ENCODE results near the gene KCNT1.

KCNT1 gene

GRCh38 chr9:135673941-135674340 lies 28.0 kb upstream of the KCNT1 start:
- no peak for DNase-seq

- no peak for DNase-seq
These were observed 27.0 kb upstream of the KCNT1 start for GRCh38 chr9:135674977-135675376.

- DNase-seq, result no peak
These were observed 25.1 kb upstream of the KCNT1 start for GRCh38 chr9:135676891-135677290.

GRCh38 chr9:135677641-135678168 lies 24.3 kb upstream of the KCNT1 start:
- no peak for DNase-seq

GRCh38 chr9:135678236-135679017 lies 23.6 kb upstream of the KCNT1 start:
- no peak for DNase-seq

- DNase-seq, result no peak
These were observed 21.9 kb upstream of the KCNT1 start for GRCh38 chr9:135680056-135680455.

- no peak for DNase-seq
These were observed 20.8 kb upstream of the KCNT1 start for GRCh38 chr9:135681161-135681560.

- DNase-seq, result no peak
These were observed 18.5 kb upstream of the KCNT1 start for GRCh38 chr9:135683401-135684034.

- no peak for DNase-seq
These were observed 17.3 kb upstream of the KCNT1 start for GRCh38 chr9:135684691-135685090.

GRCh38 chr9:135687216-135687615 lies 14.8 kb upstream of the KCNT1 start:
- DNase-seq, result no peak

GRCh38 chr9:135689011-135689410 lies 13.0 kb upstream of the KCNT1 start:
- no peak for DNase-seq

- no peak for DNase-seq
These were observed 11.0 kb upstream of the KCNT1 start for GRCh38 chr9:135690836-135691570.

- no peak for DNase-seq
These were observed 9.6 kb upstream of the KCNT1 start for GRCh38 chr9:135692410-135692809.

GRCh38 chr9:135693265-135693664 lies 8.7 kb upstream of the KCNT1 start:
- DNase-seq, result no peak

- DNase-seq, result no peak
These were observed 8.2 kb upstream of the KCNT1 start for GRCh38 chr9:135693771-135694170.

GRCh38 chr9:135694414-135694813 lies 7.6 kb upstream of the KCNT1 start:
- DNase-seq, result no peak

- no peak for DNase-seq
These were observed 6.9 kb upstream of the KCNT1 start for GRCh38 chr9:135695036-135695435.

- no peak for DNase-seq
These were observed 6.3 kb upstream of the KCNT1 start for GRCh38 chr9:135695642-135696041.

- no peak for DNase-seq
These were observed 5.5 kb upstream of the KCNT1 start for GRCh38 chr9:135696446-135696845.

GRCh38 chr9:135697226-135697625 lies 4.8 kb upstream of the KCNT1 start:
- DNase-seq, result no peak

- no peak for DNase-seq
These were observed 3.7 kb upstream of the KCNT1 start for GRCh38 chr9:135698236-135698635.

GRCh38 chr9:135698767-135699166 lies 3.2 kb upstream of the KCNT1 start:
- no peak for DNase-seq

GRCh38 chr9:135699440-135699839 lies 2.5 kb upstream of the KCNT1 start, which contains the start of gene SOHLH1:
Gene SOHLH1 (minus strand): TSS chr9:135699481. CDS start chr9:135699467, 14 bp downstream.
- DNase-seq, result no peak
